GM23338 (cell line): ENCODE data around the gene GHRL. TPM values are rescaled to one million over a fixed set of nuclear protein-coding genes. Genes with fewer than 3 reads are reported as not detected.

ENCODE experiments used
- ATAC-seq: fragments of 200-7000 bp; cut with Tn5 transposase; 3 replicates; pipeline ENCODE4 v1.9.1; 2020
- DNase-seq: peaks from one replicate; pipeline ENCODE4 v3.0.0-alpha.2; 2015; ENCODE audit warnings: low spot score
- H2AFZ ChIP-seq: fragments of 200-600 bp; sonication (generic); 2 replicates; pipeline ENCODE4 v1.8.0; 2016; ENCODE audit warnings: antibody characterized with exemption, mild to moderate bottlenecking, moderate library complexity
- H3F3A ChIP-seq: fragments of 200-600 bp; sonication (generic); replicated peaks from 2 replicates; pipeline ENCODE4 v1.8.0; 2017; ENCODE audit warnings: antibody characterized with exemption, mixed run types, low read depth
- H3K27ac ChIP-seq: fragments of 200-600 bp; sonication (generic); 2 replicates; pipeline ENCODE4 v1.6.1; 2016; ENCODE audit warnings: low read depth
- H3K27me3 ChIP-seq: fragments of 200-600 bp; sonication (generic); 2 replicates; pipeline ENCODE4 v1.8.0; 2016; ENCODE audit warnings: mild to moderate bottlenecking, mixed run types, moderate library complexity; ENCODE audit not compliant: insufficient read depth
- H3K36me3 ChIP-seq: fragments of 200-600 bp; sonication (generic); 2 replicates; pipeline ENCODE4 v1.8.0; 2016; ENCODE audit warnings: mild to moderate bottlenecking; ENCODE audit not compliant: insufficient read depth
- H3K4me1 ChIP-seq: fragments of 200-600 bp; sonication (generic); 2 replicates; pipeline ENCODE4 v1.8.0; 2016; ENCODE audit warnings: mild to moderate bottlenecking, moderate library complexity; ENCODE audit not compliant: insufficient read depth
- H3K4me2 ChIP-seq: fragments of 200-600 bp; sonication (generic); 2 replicates; pipeline ENCODE4 v1.7.1; 2017; ENCODE audit warnings: mixed run types
- H3K4me3 ChIP-seq: fragments of 200-600 bp; sonication (generic); 2 replicates; pipeline ENCODE4 v1.6.1; 2016; ENCODE audit warnings: mixed run types
- H3K79me2 ChIP-seq: fragments of 200-600 bp; sonication (generic); replicated peaks from 2 replicates; pipeline ENCODE4 v1.8.0; 2017; ENCODE audit warnings: mild to moderate bottlenecking; ENCODE audit not compliant: insufficient read depth
- H3K9me2 ChIP-seq: fragments of 200-600 bp; sonication (generic); 2 replicates; pipeline ENCODE4 v1.8.0; 2017; ENCODE audit not compliant: insufficient read depth
- H4K20me1 ChIP-seq: fragments of 200-600 bp; sonication (generic); replicated peaks from 2 replicates; pipeline ENCODE4 v1.8.0; 2017; ENCODE audit warnings: mild to moderate bottlenecking; ENCODE audit not compliant: insufficient read depth
- H3K27ac Mint-ChIP-seq: 2 replicates; pipeline ENCODE4 v1.8.0; 2020; ENCODE audit warnings: inconsistent platforms, mild to moderate bottlenecking, moderate library complexity, mixed read lengths
- H3K27me3 Mint-ChIP-seq: 3 replicates; pipeline ENCODE4 v1.8.0; 2022; ENCODE audit warnings: low read depth, mild to moderate bottlenecking, moderate library complexity, mixed read lengths, inconsistent platforms; ENCODE audit not compliant: insufficient read depth, poor library complexity
- H3K36me3 Mint-ChIP-seq: 3 replicates; pipeline ENCODE4 v1.8.0; 2021; ENCODE audit warnings: low read depth, mild to moderate bottlenecking, inconsistent platforms, moderate library complexity, mixed read lengths
- H3K4me1 Mint-ChIP-seq: 3 replicates; pipeline ENCODE4 v1.8.0; 2020; ENCODE audit warnings: mild to moderate bottlenecking, inconsistent platforms, mixed read lengths
- H3K4me3 Mint-ChIP-seq: 3 replicates; pipeline ENCODE4 v1.8.0; 2021; ENCODE audit warnings: moderate library complexity, mild to moderate bottlenecking, inconsistent platforms, mixed read lengths
- H3K9me3 Mint-ChIP-seq: 3 replicates; pipeline ENCODE4 v1.8.0; 2020; ENCODE audit warnings: moderate library complexity, mild to moderate bottlenecking, inconsistent platforms, mixed read lengths
- CREB1 ChIP-seq: fragments of 250-450 bp; sonication (Bioruptor Pico); IDR thresholded peaks from 2 replicates; pipeline ENCODE4 v1.5.0; 2020; ENCODE audit warnings: low read depth, mild to moderate bottlenecking, moderate library complexity
- CTCF ChIP-seq, 2 experiments: fragments of 200-600 bp in 1 of 2; sonication (generic) in 1 of 2; conservative IDR thresholded peaks; 2 replicates each; pipeline versions ENCODE4 v1.5.1 to v1.6.1; 2016 to 2017; ENCODE audit warnings: antibody characterized with exemption in 2 of 2, low read depth in 2 of 2, mild to moderate bottlenecking in 2 of 2, moderate library complexity in 1 of 2
- EZH2 ChIP-seq: fragments of 200-600 bp; sonication (generic); IDR thresholded peaks from one replicate; pipeline ENCODE4 v1.8.0; 2017; ENCODE audit warnings: antibody characterized with exemption, mild to moderate bottlenecking, low read depth; ENCODE audit not compliant: unreplicated experiment
- EZH2phosphoT487 ChIP-seq: fragments of 200-600 bp; sonication (generic); IDR thresholded peaks from one replicate; pipeline ENCODE4 v1.8.1; 2018; ENCODE audit warnings: antibody characterized with exemption; ENCODE audit not compliant: unreplicated experiment
- JUNB ChIP-seq: IDR thresholded peaks from one replicate; pipeline ENCODE4 v1.6.1; 2016; ENCODE audit warnings: antibody characterized with exemption; ENCODE audit not compliant: unreplicated experiment
- STAT1 ChIP-seq: IDR thresholded peaks from one replicate; pipeline ENCODE4 v1.6.1; 2016; ENCODE audit warnings: antibody characterized with exemption; ENCODE audit not compliant: unreplicated experiment
- ZNF114 ChIP-seq: fragments of 250-450 bp; sonication (Bioruptor Pico); IDR thresholded peaks from 2 replicates; pipeline ENCODE4 v1.5.0; 2020; ENCODE audit warnings: mild to moderate bottlenecking, moderate library complexity
- ZNF331 ChIP-seq: fragments of 250-450 bp; sonication (Bioruptor Pico); IDR thresholded peaks from 2 replicates; pipeline ENCODE4 v1.5.0; 2020; ENCODE audit warnings: low read depth, mild to moderate bottlenecking, moderate library complexity
- polyA plus RNA-seq: library from polyadenylated mRNA; unstranded; fragments of >200 nt; fragmentation: Nextera tagmentation; extraction: Ambion mirVana; gene quantifications from 2 replicates; pipeline ENCODE4 v1.2.1, GENCODE V29; 2016
- total RNA-seq: library from RNA; depleted of rRNA; stranded (reverse); fragments of >200 nt; shearing (Covaris generic); gene quantifications from 2 replicates; pipeline ENCODE4 v1.2.3, GENCODE V29; 2014
- TF ChIP-seq, protein P1 (sequence below): IDR thresholded peaks from one replicate; pipeline ENCODE4 v1.6.1; 2018; ENCODE audit warnings: antibody characterized with exemption; ENCODE audit not compliant: unreplicated experiment
- TF ChIP-seq, protein P2 (sequence below): fragments of 250-450 bp; sonication (Bioruptor Pico); IDR thresholded peaks from 2 replicates; pipeline ENCODE4 v1.5.0; 2020; ENCODE audit warnings: mild to moderate bottlenecking, moderate library complexity

Gene GHRL
- total and polyA plus RNA-seq, 2 experiments from 2014 or later: 0.78 TPM; not detected in 1

DNA sequence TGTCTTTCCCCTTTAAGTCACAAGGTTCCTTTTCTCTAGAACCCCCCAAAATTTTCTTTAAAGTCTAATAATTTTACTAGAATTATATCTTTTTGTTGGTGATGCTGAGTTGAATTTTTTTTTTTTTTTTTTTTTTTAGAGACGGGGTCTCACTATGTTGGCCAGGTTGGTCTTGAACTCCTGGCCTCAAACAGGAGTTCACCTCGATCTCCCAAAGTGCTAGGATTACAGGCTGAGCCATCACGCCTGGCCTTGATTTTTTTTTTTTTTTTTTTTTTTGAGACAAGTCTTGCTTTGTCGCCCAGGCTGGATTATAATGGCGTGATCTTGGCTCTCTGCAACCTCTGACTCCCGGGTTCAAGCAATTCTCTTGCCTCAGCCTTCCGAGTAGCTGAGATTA lies 15.9 kb upstream of the GHRL start (continued):
- TF ChIP-seq EZH2phosphoT487 (no peak), JUNB (no peak), CTCF (conservative IDR thresholded peaks at IDR 0.05; ENCODE audit: low read depth in 2 of 2) (no peak), STAT1 (no peak), EZH2 (no peak)
- TF ChIP-seq, protein P1, sequence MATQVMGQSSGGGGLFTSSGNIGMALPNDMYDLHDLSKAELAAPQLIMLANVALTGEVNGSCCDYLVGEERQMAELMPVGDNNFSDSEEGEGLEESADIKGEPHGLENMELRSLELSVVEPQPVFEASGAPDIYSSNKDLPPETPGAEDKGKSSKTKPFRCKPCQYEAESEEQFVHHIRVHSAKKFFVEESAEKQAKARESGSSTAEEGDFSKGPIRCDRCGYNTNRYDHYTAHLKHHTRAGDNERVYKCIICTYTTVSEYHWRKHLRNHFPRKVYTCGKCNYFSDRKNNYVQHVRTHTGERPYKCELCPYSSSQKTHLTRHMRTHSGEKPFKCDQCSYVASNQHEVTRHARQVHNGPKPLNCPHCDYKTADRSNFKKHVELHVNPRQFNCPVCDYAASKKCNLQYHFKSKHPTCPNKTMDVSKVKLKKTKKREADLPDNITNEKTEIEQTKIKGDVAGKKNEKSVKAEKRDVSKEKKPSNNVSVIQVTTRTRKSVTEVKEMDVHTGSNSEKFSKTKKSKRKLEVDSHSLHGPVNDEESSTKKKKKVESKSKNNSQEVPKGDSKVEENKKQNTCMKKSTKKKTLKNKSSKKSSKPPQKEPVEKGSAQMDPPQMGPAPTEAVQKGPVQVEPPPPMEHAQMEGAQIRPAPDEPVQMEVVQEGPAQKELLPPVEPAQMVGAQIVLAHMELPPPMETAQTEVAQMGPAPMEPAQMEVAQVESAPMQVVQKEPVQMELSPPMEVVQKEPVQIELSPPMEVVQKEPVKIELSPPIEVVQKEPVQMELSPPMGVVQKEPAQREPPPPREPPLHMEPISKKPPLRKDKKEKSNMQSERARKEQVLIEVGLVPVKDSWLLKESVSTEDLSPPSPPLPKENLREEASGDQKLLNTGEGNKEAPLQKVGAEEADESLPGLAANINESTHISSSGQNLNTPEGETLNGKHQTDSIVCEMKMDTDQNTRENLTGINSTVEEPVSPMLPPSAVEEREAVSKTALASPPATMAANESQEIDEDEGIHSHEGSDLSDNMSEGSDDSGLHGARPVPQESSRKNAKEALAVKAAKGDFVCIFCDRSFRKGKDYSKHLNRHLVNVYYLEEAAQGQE: no peak

- Mint-ChIP-seq H3K27ac (no peak overlapping the region), H3K4me1 (peaks cover 3% of the 10 kb centered on the region; the same call in 1 of the 3 replicates), H3K4me3 (no peak overlapping the region), H3K36me3 (peaks cover 90% of the 10 kb centered on the region), H3K9me3 (no peaks in the 10 kb centered on the region; the same call in 2 of the 3 replicates), H3K27me3 (peaks cover 7% of the 10 kb centered on the region)
- Histone ChIP-seq H3F3A (no peaks in the 10 kb centered on the region), H3K4me2 (no peak overlapping the region), H3K4me3 (no peak overlapping the region), H3K4me1 (no peaks in the 10 kb centered on the region), H3K36me3 (peaks cover 59% of the 10 kb centered on the region), H3K27ac (no peak overlapping the region), H3K79me2 (no peaks in the 10 kb centered on the region), H3K27me3 (no peaks in the 10 kb centered on the region), H4K20me1 (peaks cover 15% of the 10 kb centered on the region), H3K9me2 (no peaks in the 10 kb centered on the region), H2AFZ (no peak overlapping the region)
- DNase-seq: no peak
- ATAC-seq: no peak
- TF ChIP-seq CREB1 (no peak), ZNF114 (no peak), ZNF331 (CRISPR knock-in tag) (no peak), EZH2phosphoT487 (no peak)
- TF ChIP-seq, protein P2, sequence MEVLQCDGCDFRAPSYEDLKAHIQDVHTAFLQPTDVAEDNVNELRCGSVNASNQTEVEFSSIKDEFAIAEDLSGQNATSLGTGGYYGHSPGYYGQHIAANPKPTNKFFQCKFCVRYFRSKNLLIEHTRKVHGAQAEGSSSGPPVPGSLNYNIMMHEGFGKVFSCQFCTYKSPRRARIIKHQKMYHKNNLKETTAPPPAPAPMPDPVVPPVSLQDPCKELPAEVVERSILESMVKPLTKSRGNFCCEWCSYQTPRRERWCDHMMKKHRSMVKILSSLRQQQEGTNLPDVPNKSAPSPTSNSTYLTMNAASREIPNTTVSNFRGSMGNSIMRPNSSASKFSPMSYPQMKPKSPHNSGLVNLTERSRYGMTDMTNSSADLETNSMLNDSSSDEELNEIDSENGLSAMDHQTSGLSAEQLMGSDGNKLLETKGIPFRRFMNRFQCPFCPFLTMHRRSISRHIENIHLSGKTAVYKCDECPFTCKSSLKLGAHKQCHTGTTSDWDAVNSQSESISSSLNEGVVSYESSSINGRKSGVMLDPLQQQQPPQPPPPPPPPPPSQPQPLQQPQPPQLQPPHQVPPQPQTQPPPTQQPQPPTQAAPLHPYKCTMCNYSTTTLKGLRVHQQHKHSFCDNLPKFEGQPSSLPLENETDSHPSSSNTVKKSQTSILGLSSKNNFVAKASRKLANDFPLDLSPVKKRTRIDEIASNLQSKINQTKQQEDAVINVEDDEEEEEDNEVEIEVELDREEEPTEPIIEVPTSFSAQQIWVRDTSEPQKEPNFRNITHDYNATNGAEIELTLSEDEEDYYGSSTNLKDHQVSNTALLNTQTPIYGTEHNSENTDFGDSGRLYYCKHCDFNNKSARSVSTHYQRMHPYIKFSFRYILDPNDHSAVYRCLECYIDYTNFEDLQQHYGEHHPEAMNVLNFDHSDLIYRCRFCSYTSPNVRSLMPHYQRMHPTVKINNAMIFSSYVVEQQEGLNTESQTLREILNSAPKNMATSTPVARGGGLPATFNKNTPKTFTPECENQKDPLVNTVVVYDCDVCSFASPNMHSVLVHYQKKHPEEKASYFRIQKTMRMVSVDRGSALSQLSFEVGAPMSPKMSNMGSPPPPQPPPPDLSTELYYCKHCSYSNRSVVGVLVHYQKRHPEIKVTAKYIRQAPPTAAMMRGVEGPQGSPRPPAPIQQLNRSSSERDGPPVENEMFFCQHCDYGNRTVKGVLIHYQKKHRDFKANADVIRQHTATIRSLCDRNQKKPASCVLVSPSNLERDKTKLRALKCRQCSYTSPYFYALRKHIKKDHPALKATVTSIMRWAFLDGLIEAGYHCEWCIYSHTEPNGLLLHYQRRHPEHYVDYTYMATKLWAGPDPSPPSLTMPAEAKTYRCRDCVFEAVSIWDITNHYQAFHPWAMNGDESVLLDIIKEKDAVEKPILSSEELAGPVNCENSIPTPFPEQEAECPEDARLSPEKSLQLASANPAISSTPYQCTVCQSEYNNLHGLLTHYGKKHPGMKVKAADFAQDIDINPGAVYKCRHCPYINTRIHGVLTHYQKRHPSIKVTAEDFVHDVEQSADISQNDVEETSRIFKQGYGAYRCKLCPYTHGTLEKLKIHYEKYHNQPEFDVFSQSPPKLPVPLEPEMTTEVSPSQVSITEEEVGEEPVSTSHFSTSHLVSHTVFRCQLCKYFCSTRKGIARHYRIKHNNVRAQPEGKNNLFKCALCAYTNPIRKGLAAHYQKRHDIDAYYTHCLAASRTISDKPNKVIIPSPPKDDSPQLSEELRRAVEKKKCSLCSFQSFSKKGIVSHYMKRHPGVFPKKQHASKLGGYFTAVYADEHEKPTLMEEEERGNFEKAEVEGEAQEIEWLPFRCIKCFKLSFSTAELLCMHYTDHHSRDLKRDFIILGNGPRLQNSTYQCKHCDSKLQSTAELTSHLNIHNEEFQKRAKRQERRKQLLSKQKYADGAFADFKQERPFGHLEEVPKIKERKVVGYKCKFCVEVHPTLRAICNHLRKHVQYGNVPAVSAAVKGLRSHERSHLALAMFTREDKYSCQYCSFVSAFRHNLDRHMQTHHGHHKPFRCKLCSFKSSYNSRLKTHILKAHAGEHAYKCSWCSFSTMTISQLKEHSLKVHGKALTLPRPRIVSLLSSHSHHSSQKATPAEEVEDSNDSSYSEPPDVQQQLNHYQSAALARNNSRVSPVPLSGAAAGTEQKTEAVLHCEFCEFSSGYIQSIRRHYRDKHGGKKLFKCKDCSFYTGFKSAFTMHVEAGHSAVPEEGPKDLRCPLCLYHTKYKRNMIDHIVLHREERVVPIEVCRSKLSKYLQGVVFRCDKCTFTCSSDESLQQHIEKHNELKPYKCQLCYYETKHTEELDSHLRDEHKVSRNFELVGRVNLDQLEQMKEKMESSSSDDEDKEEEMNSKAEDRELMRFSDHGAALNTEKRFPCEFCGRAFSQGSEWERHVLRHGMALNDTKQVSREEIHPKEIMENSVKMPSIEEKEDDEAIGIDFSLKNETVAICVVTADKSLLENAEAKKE (CRISPR knock-in tag): no peak
Measured at GRCh38 chr3:10306156-10306555, 13.4 kb upstream of the GHRL start.
